ENCODE measurements around the gene ST6GALNAC5.

The ST6GALNAC5 gene

GRCh38 chr1:77047575-77047974 is 180.3 kb downstream of the ST6GALNAC5 start:
- TF ChIP-seq CTCF (IDR thresholded peaks at IDR 0.05; ENCODE audit: low read depth, low read length) = no peak
- DNase-seq (ENCODE audit: extremely low read depth, low read depth) = no peak

- no peak for TF ChIP-seq CTCF (IDR thresholded peaks at IDR 0.05; ENCODE audit: low read depth, low read length)
- DNase-seq (ENCODE audit: extremely low read depth, low read depth) = no peak
Measured at GRCh38 chr1:77047978-77048614, 180.8 kb downstream of the ST6GALNAC5 start.

GRCh38 chr1:77048615-77049005 is 181.3 kb downstream of the ST6GALNAC5 start:
- no peak for TF ChIP-seq CTCF (IDR thresholded peaks at IDR 0.05; ENCODE audit: low read depth, low read length)
- DNase-seq (ENCODE audit: extremely low read depth, low read depth) = no peak

- no peak for TF ChIP-seq CTCF (IDR thresholded peaks at IDR 0.05; ENCODE audit: low read depth, low read length)
- DNase-seq (ENCODE audit: extremely low read depth, low read depth) = no peak
Measured at GRCh38 chr1:77051425-77051824, 184.1 kb downstream of the ST6GALNAC5 start.

GRCh38 chr1:77056525-77056924 is 189.2 kb downstream of the ST6GALNAC5 start:
- no peak for DNase-seq (ENCODE audit: extremely low read depth, low read depth)
- TF ChIP-seq CTCF (IDR thresholded peaks at IDR 0.05; ENCODE audit: low read depth, low read length) = no peak

GRCh38 chr1:77057994-77058585 is 190.8 kb downstream of the ST6GALNAC5 start:
- no peak for TF ChIP-seq CTCF (IDR thresholded peaks at IDR 0.05; ENCODE audit: low read depth, low read length)

GRCh38 chr1:77060000-77060399 is 192.7 kb downstream of the ST6GALNAC5 start:
- TF ChIP-seq CTCF (IDR thresholded peaks at IDR 0.05; ENCODE audit: low read depth, low read length) = no peak
- no peak for DNase-seq (ENCODE audit: extremely low read depth, low read depth)

More at GRCh38 chr1:77057994-77058585, 190.8 kb downstream of the ST6GALNAC5 start:
- DNase-seq (ENCODE audit: extremely low read depth, low read depth) = no peak

Measured in AG09319 (cell line).